HepG2 (cell line): ENCODE measurements around the gene FBXO2. TPM values are rescaled to one million over a fixed set of nuclear protein-coding genes. Genes with fewer than 3 reads are reported as not detected.

Experiments
- FOXP1 ChIP-seq, 2 experiments: fragments of 450-650 bp in 1 of 2; IDR thresholded peaks; 2 replicates each; pipeline ENCODE4 v1.6.1; 2017 to 2018; ENCODE audit warnings: antibody characterized with exemption in 1 of 2
- HOXA7 ChIP-seq: sonication (generic); formaldehyde crosslinking; IDR thresholded peaks from 2 replicates; pipeline ENCODE4 v1.8.1; 2022; ENCODE audit warnings: mild to moderate bottlenecking, missing genetic modification reagents, moderate library complexity
- IKZF4 ChIP-seq: sonication (generic); formaldehyde crosslinking; IDR thresholded peaks from 2 replicates; pipeline ENCODE4 v1.5.1; 2020; ENCODE audit warnings: borderline replicate concordance, mild to moderate bottlenecking, low read depth, missing genetic modification reagents; ENCODE audit errors: not compliant biosample characterization
- NCOA2 ChIP-seq: sonication (generic); formaldehyde crosslinking; IDR thresholded peaks from 2 replicates; pipeline ENCODE4 v1.8.0; 2022; ENCODE audit warnings: inconsistent platforms
- NR2F2 ChIP-seq: IDR thresholded peaks from 2 replicates; pipeline ENCODE4 v1.6.1; 2012; ENCODE audit warnings: low read depth, inconsistent platforms, borderline replicate concordance
- PCBP2 ChIP-seq: fragments of 200-400 bp; formaldehyde crosslinking; optimal IDR thresholded peaks from 2 replicates; pipeline ENCODE3; 2018; ENCODE audit warnings: low read length, low read depth; ENCODE audit not compliant: poor library complexity, severe bottlenecking
- RBFOX2 ChIP-seq: fragments of 200-400 bp; formaldehyde crosslinking; IDR thresholded peaks from 2 replicates; pipeline ENCODE4 v1.6.1; 2017; ENCODE audit warnings: low read depth, mild to moderate bottlenecking, low read length
- SUZ12 ChIP-seq: fragments of 150-350 bp; IDR thresholded peaks from 2 replicates; pipeline ENCODE4 v1.6.1; 2014; ENCODE audit warnings: low read depth, low read length
- TRIM24 ChIP-seq: sonication (generic); formaldehyde crosslinking; IDR thresholded peaks from 2 replicates; pipeline ENCODE4 v1.8.0; 2022; ENCODE audit warnings: mild to moderate bottlenecking, missing genetic modification reagents
- ZBTB7B ChIP-seq: sonication (generic); formaldehyde crosslinking; IDR thresholded peaks from 2 replicates; pipeline ENCODE4 v1.4.0; 2020; ENCODE audit warnings: missing genetic modification reagents
- ZKSCAN8 ChIP-seq: IDR thresholded peaks from 2 replicates; pipeline ENCODE4 v1.6.1; 2016; ENCODE audit warnings: borderline replicate concordance, missing genetic modification reagents, missing compliant biosample characterization
- ZMYM3 ChIP-seq: sonication (generic); formaldehyde crosslinking; IDR thresholded peaks from 2 replicates; pipeline ENCODE4 v1.5.1; 2020; ENCODE audit warnings: mild to moderate bottlenecking, missing genetic modification reagents
- ZNF205 ChIP-seq: IDR thresholded peaks from 2 replicates; pipeline ENCODE4 v1.6.1; 2018; ENCODE audit warnings: missing biosample characterization, missing genetic modification reagents
- ZNF484 ChIP-seq: sonication (generic); formaldehyde crosslinking; IDR thresholded peaks from 2 replicates; pipeline ENCODE4 v1.5.1; 2020; ENCODE audit warnings: mild to moderate bottlenecking, low read depth, missing genetic modification reagents, borderline replicate concordance
- ZNF646 ChIP-seq: sonication (generic); formaldehyde crosslinking; IDR thresholded peaks from 2 replicates; pipeline ENCODE4 v1.9.0; 2021; ENCODE audit warnings: mild to moderate bottlenecking, missing genetic modification reagents
- ZNF674 ChIP-seq: sonication (generic); formaldehyde crosslinking; IDR thresholded peaks from 2 replicates; pipeline ENCODE4 v1.5.0; 2020; ENCODE audit warnings: low read depth, mild to moderate bottlenecking, missing genetic modification reagents
- ZNF747 ChIP-seq: sonication (generic); formaldehyde crosslinking; IDR thresholded peaks from 2 replicates; pipeline ENCODE4 v1.8.1; 2023; ENCODE audit warnings: missing genetic modification reagents, mild to moderate bottlenecking, borderline replicate concordance
- ZNF766 ChIP-seq: sonication (generic); formaldehyde crosslinking; IDR thresholded peaks from 2 replicates; pipeline ENCODE4 v1.5.0; 2020; ENCODE audit warnings: missing genetic modification reagents, borderline replicate concordance
- ZNF773 ChIP-seq: sonication (generic); formaldehyde crosslinking; IDR thresholded peaks from 2 replicates; pipeline ENCODE4 v1.4.0; 2020; ENCODE audit warnings: missing genetic modification reagents, borderline replicate concordance
- polyA plus RNA-seq, 8 experiments: library from polyadenylated mRNA; depleted of rRNA in 3 of 8; stranded (reverse) in 7 of 8; unstranded in 1 of 8; fragments of >200 nt; fragmentation: Illumina TruSeq in 4 of 8; extraction: Trizol in 4 of 8; gene quantifications; 2 replicates each; pipeline versions ENCODE4 v1.2.1 to v1.2.3, GENCODE V29; 2011 to 2016; ENCODE audit warnings: low read depth in 4 of 8, missing spikeins in 1 of 8, mixed read lengths in 1 of 8; ENCODE audit not compliant: insufficient read depth in 1 of 8
- total RNA-seq, 5 experiments: library from RNA; depleted of rRNA; stranded (reverse); fragments of >200 nt; fragmentation: Illumina TruSeq; extraction: Trizol; gene quantifications; 2 replicates each; pipeline ENCODE4 v1.2.3, GENCODE V29; 2016; ENCODE audit warnings: low read depth in 1 of 5
- TF ChIP-seq, protein P1 (sequence below): sonication (generic); formaldehyde crosslinking; IDR thresholded peaks from 2 replicates; pipeline ENCODE4 v1.4.0; 2020; ENCODE audit warnings: mild to moderate bottlenecking, missing genetic modification reagents
- TF ChIP-seq, protein P2 (sequence below): sonication (generic); formaldehyde crosslinking; IDR thresholded peaks from 2 replicates; pipeline ENCODE4 v1.5.0; 2020; ENCODE audit warnings: missing genetic modification reagents

The FBXO2 gene
- total and polyA plus RNA-seq, 2 of the 13 experiments (the other 11 are each of a cell fraction or from before 2014, with no cell fraction given), result 79.3 to 112 TPM

GRCh38 chr1:11681071-11681771 is 27.0 kb upstream of the FBXO2 start, which contains the start of gene MAD2L2 (continued):
- TF ChIP-seq ZNF646 (CRISPR knock-in tag) (no peak), ZKSCAN8 (CRISPR knock-in tag) (no peak), ZBTB7B (CRISPR knock-in tag) (no peak), IKZF4 (no peak), ZNF674 (CRISPR knock-in tag) (no peak; the same call in 1 of the 2 replicates), PCBP2 (no peak), RBFOX2 (peak; percentile 69), SUZ12 (no peak), ZNF484 (CRISPR knock-in tag) (no peak), NR2F2 (no peak), ZMYM3 (CRISPR knock-in tag) (no peak; the same call in 1 of the 2 replicates), TRIM24 (CRISPR knock-in tag) (no peak), ZNF766 (CRISPR knock-in tag) (no peak), ZNF205 (CRISPR knock-in tag) (no peak), FOXP1 (IDR thresholded peaks at IDR 0.05) (no peak), FOXP1 (CRISPR knock-in tag; IDR thresholded peaks at IDR 0.05) (no peak), ZNF747 (CRISPR knock-in tag) (0 out of 2 replicates have a peak, but pooled peaks have one; percentile 10), HOXA7 (CRISPR knock-in tag) (no peak), NCOA2 (CRISPR knock-in tag) (no peak; the same call in 1 of the 2 replicates), ZNF773 (CRISPR knock-in tag) (no peak)
- TF ChIP-seq, protein P1, sequence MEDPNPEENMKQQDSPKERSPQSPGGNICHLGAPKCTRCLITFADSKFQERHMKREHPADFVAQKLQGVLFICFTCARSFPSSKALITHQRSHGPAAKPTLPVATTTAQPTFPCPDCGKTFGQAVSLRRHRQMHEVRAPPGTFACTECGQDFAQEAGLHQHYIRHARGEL (CRISPR knock-in tag), result no peak
- TF ChIP-seq, protein P2, sequence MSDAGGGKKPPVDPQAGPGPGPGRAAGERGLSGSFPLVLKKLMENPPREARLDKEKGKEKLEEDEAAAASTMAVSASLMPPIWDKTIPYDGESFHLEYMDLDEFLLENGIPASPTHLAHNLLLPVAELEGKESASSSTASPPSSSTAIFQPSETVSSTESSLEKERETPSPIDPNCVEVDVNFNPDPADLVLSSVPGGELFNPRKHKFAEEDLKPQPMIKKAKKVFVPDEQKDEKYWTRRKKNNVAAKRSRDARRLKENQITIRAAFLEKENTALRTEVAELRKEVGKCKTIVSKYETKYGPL (CRISPR knock-in tag), result no peak
